Measurements from ENCODE around the gene RNH1.

Gene RNH1

GRCh38 chr11:496834-497564, 10.0 kb downstream of the RNH1 start:
- no peak for DNase-seq
- no peak overlapping the region for H3K27ac ChIP-seq
- H3K4me3 ChIP-seq (ENCODE audit: low read depth, low read length) = no peak overlapping the region
- in situ Hi-C loops (cut with HindIII; ENCODE audit: low pct_ligation_motif_present, low sequenced_read_pairs) = no loop called here
- H3K36me3 ChIP-seq (replicated peaks) = peaks cover 88% of the 10 kb centered on the region
- no peaks in the 10 kb centered on the region for H3K27me3 ChIP-seq (replicated peaks)
- TF ChIP-seq, protein P1, sequence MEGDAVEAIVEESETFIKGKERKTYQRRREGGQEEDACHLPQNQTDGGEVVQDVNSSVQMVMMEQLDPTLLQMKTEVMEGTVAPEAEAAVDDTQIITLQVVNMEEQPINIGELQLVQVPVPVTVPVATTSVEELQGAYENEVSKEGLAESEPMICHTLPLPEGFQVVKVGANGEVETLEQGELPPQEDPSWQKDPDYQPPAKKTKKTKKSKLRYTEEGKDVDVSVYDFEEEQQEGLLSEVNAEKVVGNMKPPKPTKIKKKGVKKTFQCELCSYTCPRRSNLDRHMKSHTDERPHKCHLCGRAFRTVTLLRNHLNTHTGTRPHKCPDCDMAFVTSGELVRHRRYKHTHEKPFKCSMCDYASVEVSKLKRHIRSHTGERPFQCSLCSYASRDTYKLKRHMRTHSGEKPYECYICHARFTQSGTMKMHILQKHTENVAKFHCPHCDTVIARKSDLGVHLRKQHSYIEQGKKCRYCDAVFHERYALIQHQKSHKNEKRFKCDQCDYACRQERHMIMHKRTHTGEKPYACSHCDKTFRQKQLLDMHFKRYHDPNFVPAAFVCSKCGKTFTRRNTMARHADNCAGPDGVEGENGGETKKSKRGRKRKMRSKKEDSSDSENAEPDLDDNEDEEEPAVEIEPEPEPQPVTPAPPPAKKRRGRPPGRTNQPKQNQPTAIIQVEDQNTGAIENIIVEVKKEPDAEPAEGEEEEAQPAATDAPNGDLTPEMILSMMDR (IDR thresholded peaks at IDR 0.05; ENCODE audit: low read depth, low read length, missing control alignments) = no peak

DNA sequence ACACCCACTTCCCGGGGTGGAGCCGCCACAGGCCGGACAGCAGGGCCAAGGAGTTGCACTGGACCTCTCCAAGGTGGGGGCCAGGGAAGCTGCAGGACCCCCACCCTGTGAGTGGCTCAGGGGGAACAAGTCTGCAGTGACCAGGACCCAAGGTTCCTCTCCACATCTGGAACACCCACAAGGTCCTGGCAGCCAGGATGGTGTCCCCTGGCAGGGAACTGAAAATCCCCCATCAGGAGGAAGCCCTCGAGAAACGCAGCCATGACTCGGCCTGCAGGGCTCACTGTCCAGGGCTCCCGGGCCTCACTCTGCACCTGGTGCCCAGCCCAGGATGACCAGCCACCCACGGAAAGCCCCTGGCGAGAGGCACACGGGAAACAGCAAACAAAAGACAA, 11.5 kb downstream of the RNH1 start:
- in situ Hi-C loops (cut with HindIII; ENCODE audit: low pct_ligation_motif_present, low sequenced_read_pairs) = no loop called here
- Histone ChIP-seq H3K27ac (no peak overlapping the region), H3K4me3 (ENCODE audit: low read depth, low read length) (no peak overlapping the region), H3K27me3 (replicated peaks) (no peaks in the 10 kb centered on the region), H3K36me3 (replicated peaks) (peaks cover 79% of the 10 kb centered on the region)
- no peak for DNase-seq
- TF ChIP-seq, protein P1 (IDR thresholded peaks at IDR 0.05; ENCODE audit: low read depth, low read length, missing control alignments) = no peak

GRCh38 chr11:494761-495536, 12.1 kb downstream of the RNH1 start:
- H3K4me3 ChIP-seq (ENCODE audit: low read depth, low read length) = no peak overlapping the region
- H3K27me3 ChIP-seq (replicated peaks) = no peaks in the 10 kb centered on the region
- peaks cover 79% of the 10 kb centered on the region for H3K36me3 ChIP-seq (replicated peaks)
- in situ Hi-C loops (cut with HindIII; ENCODE audit: low pct_ligation_motif_present, low sequenced_read_pairs) = no loop called here
- no peak for DNase-seq
- no peak overlapping the region for H3K27ac ChIP-seq
- TF ChIP-seq, protein P1 (IDR thresholded peaks at IDR 0.05; ENCODE audit: low read depth, low read length, missing control alignments) = no peak

- DNase-seq = no peak
These were observed 14.4 kb downstream of the RNH1 start for GRCh38 chr11:492427-493226.

GRCh38 chr11:491358-491757, 15.7 kb downstream of the RNH1 start:
- Histone ChIP-seq H3K27ac (no peak overlapping the region), H3K27me3 (replicated peaks) (no peaks in the 10 kb centered on the region), H3K36me3 (replicated peaks) (peaks cover 51% of the 10 kb centered on the region), H3K4me3 (ENCODE audit: low read depth, low read length) (no peak overlapping the region)
- TF ChIP-seq, protein P1 (IDR thresholded peaks at IDR 0.05; ENCODE audit: low read depth, low read length, missing control alignments) = no peak
- no peak for DNase-seq
- in situ Hi-C loops (cut with HindIII; ENCODE audit: low pct_ligation_motif_present, low sequenced_read_pairs) = no loop called here

More at GRCh38 chr11:492427-493226, 14.4 kb downstream of the RNH1 start:
- TF ChIP-seq, protein P1 (IDR thresholded peaks at IDR 0.05; ENCODE audit: low read depth, low read length, missing control alignments) = no peak
- Histone ChIP-seq H3K36me3 (replicated peaks) (peaks cover 62% of the 10 kb centered on the region), H3K27ac (no peak overlapping the region), H3K27me3 (replicated peaks) (no peaks in the 10 kb centered on the region), H3K4me3 (ENCODE audit: low read depth, low read length) (no peak overlapping the region)
- in situ Hi-C loops (cut with HindIII; ENCODE audit: low pct_ligation_motif_present, low sequenced_read_pairs) = no loop called here

All from brain microvascular endothelial cell (primary cell).